IMR-90 (cell line): ENCODE measurements around the gene LYZ. TPM values are rescaled to one million over a fixed set of nuclear protein-coding genes. Genes with fewer than 3 reads are reported as not detected.

ENCODE experiments used
- ATAC-seq: fragments of 200-7000 bp; cut with Tn5 transposase; 2 replicates; pipeline ENCODE4 v1.9.1; 2020; ENCODE audit warnings: low read depth, mild to moderate bottlenecking, moderate library complexity
- BruUV-seq: library from RNA; stranded (reverse); fragments of 400-500 nt; replicated peaks from 2 replicates; lab custom pipeline; 2021; lab: Mats Ljungman, UMichigan
- CTCF ChIA-PET: fragments of 300-600 bp; formaldehyde crosslinking; extraction: SDS; loops from one replicate; lab custom pipeline; 2021; ENCODE audit warnings: antibody characterized with exemption; lab: Yijun Ruan, JAX
- POLR2A ChIA-PET: fragments of 300-600 bp; sonication (Branson Sonifier 250); formaldehyde crosslinking; loops from one replicate; lab custom pipeline; 2022; ENCODE audit warnings: antibody characterized with exemption; ENCODE audit not compliant: unreplicated experiment; lab: Charles Lee
- DNase-seq: peaks from one replicate; pipeline ENCODE4 v3.0.0; 2013
- H2AFZ ChIP-seq: replicated peaks from 2 replicates; pipeline ENCODE3; 2013; ENCODE audit warnings: low read length, mild to moderate bottlenecking; ENCODE audit not compliant: poor library complexity
- H2AK5ac ChIP-seq: 2 replicates; pipeline ENCODE4 v1.6.1; 2013; ENCODE audit warnings: low read depth, low read length, inconsistent platforms
- H2AK9ac ChIP-seq: replicated peaks from 2 replicates; pipeline ENCODE3; 2013; ENCODE audit warnings: mild to moderate bottlenecking, low read depth, low read length, moderate library complexity; ENCODE audit not compliant: poor library complexity
- H2BK120ac ChIP-seq: 2 replicates; pipeline ENCODE4 v1.6.1; 2013; ENCODE audit warnings: low read depth, low read length, inconsistent platforms
- H2BK15ac ChIP-seq: 3 replicates; pipeline ENCODE4 v1.6.1; 2013; ENCODE audit warnings: low read depth, low read length, inconsistent platforms
- H2BK20ac ChIP-seq: 2 replicates; pipeline ENCODE4 v1.6.1; 2013; ENCODE audit warnings: low read depth, mild to moderate bottlenecking, inconsistent platforms, low read length, moderate library complexity
- H2BK5ac ChIP-seq: 2 replicates; pipeline ENCODE4 v1.6.1; 2013; ENCODE audit warnings: mild to moderate bottlenecking, low read depth, low read length, inconsistent platforms; ENCODE audit not compliant: poor library complexity, severe bottlenecking
- H3K14ac ChIP-seq: replicated peaks from 2 replicates; pipeline ENCODE4 v1.6.1; 2013; ENCODE audit warnings: low read depth, low read length, inconsistent platforms
- H3K18ac ChIP-seq: 2 replicates; pipeline ENCODE4 v1.6.1; 2013; ENCODE audit warnings: low read depth, low read length, control low read depth
- H3K23ac ChIP-seq: 2 replicates; pipeline ENCODE4 v1.6.1; 2013; ENCODE audit warnings: low read depth, low read length, inconsistent platforms
- H3K27ac ChIP-seq: 2 replicates; pipeline ENCODE4 v1.5.1; 2013; ENCODE audit warnings: mild to moderate bottlenecking, control low read depth, low read length; ENCODE audit not compliant: insufficient read depth
- H3K27me3 ChIP-seq: 2 replicates; pipeline ENCODE4 v1.6.1; 2013; ENCODE audit warnings: low read length; ENCODE audit not compliant: control insufficient read depth, insufficient read depth
- H3K36me3 ChIP-seq: 2 replicates; pipeline ENCODE4 v1.6.1; 2013; ENCODE audit warnings: low read length, mixed read lengths; ENCODE audit not compliant: control insufficient read depth, insufficient read depth
- H3K4ac ChIP-seq: 2 replicates; pipeline ENCODE4 v1.6.1; 2013; ENCODE audit warnings: low read depth, low read length, inconsistent platforms
- H3K4me1 ChIP-seq: 2 replicates; pipeline ENCODE4 v1.6.1; 2013; ENCODE audit warnings: low read length, mixed read lengths; ENCODE audit not compliant: control insufficient read depth, insufficient read depth
- H3K4me2 ChIP-seq: 2 replicates; pipeline ENCODE4 v1.6.1; 2013; ENCODE audit warnings: low read depth, mild to moderate bottlenecking, control low read depth, low read length, moderate library complexity
- H3K4me3 ChIP-seq: 2 replicates; pipeline ENCODE4 v1.5.1; 2013; ENCODE audit warnings: low read depth, mild to moderate bottlenecking, control low read depth, low read length, moderate library complexity; ENCODE audit not compliant: insufficient read depth
- H3K56ac ChIP-seq: 2 replicates; pipeline ENCODE4 v1.6.1; 2013; ENCODE audit warnings: low read length, inconsistent platforms; ENCODE audit not compliant: insufficient read depth; ENCODE audit errors: extremely low read depth
- H3K79me1 ChIP-seq, 2 experiments: 2 replicates each; pipeline ENCODE4 v1.6.1; 2013; ENCODE audit warnings: low read length in 2 of 2, inconsistent platforms in 1 of 2, low read depth in 1 of 2
- H3K9ac ChIP-seq: 2 replicates; pipeline ENCODE4 v1.6.1; 2013; ENCODE audit warnings: low read depth, low read length, control low read depth
- H3K9me1 ChIP-seq: 2 replicates; pipeline ENCODE4 v1.6.1; 2013; ENCODE audit warnings: low read length, inconsistent platforms; ENCODE audit not compliant: insufficient read depth
- H3K9me3 ChIP-seq: 2 replicates; pipeline ENCODE4 v1.6.1; 2013; ENCODE audit warnings: low read length; ENCODE audit not compliant: control insufficient read depth, insufficient read depth
- H4K20me1 ChIP-seq: 2 replicates; pipeline ENCODE4 v1.6.1; 2013; ENCODE audit warnings: low read length, inconsistent platforms; ENCODE audit not compliant: insufficient read depth
- H4K5ac ChIP-seq: 2 replicates; pipeline ENCODE4 v1.6.1; 2013; ENCODE audit warnings: mild to moderate bottlenecking, low read depth, low read length, control low read depth
- H4K8ac ChIP-seq, 2 experiments: 2 replicates each; pipeline ENCODE4 v1.6.1; 2013; ENCODE audit warnings: low read depth in 2 of 2, low read length in 2 of 2, control low read depth in 1 of 2, inconsistent platforms in 1 of 2
- H4K91ac ChIP-seq: 2 replicates; pipeline ENCODE4 v1.6.1; 2013; ENCODE audit warnings: low read depth, low read length, inconsistent platforms; ENCODE audit not compliant: insufficient read depth
- SMC3 ChIP-seq: fragments of 150-350 bp; IDR thresholded peaks from 2 replicates; pipeline ENCODE4 v1.6.1; 2016; ENCODE audit warnings: low read depth, mild to moderate bottlenecking, antibody characterized with exemption, low read length, moderate library complexity
- WGBS, 2 experiments: methylation state at CpG; one replicate each; pipeline versions ENCODE4 v1.1.5 to v1.1.7; 2013; ENCODE audit warnings: missing lambda C conversion rate in 2 of 2; ENCODE audit not compliant: insufficient read length in 1 of 2; ENCODE audit errors: extremely low coverage in 2 of 2; 5-methylcytosine and 5-hydroxymethylcytosine counted together
- dilution Hi-C: fragments of 300-500 bp; cut with HindIII; formaldehyde crosslinking; loops from one replicate; pipeline ENCODE4 v1.14.3; 2018; ENCODE audit warnings: low sequenced_read_pairs; ENCODE audit not compliant: unreplicated experiment
- in situ Hi-C: fragments of 300-500 bp; cut with MboI; formaldehyde crosslinking; loops from 3 replicates; pipeline ENCODE4 v1.14.3; 2019; ENCODE audit warnings: low sequenced_read_pairs, inconsistent platforms, mixed read lengths
- intact Hi-C: fragments of 100-400 bp; cut with micrococcal nuclease; formaldehyde crosslinking; loops from 2 replicates; pipeline ENCODE4 v1.10.0; 2022
- polyA plus RNA-seq, 3 experiments: library from polyadenylated mRNA; depleted of rRNA; stranded (reverse); fragments of >200 nt; gene quantifications; 2 replicates each; pipeline ENCODE4 v1.2.3, GENCODE V29; 2012; ENCODE audit warnings: low replicate concordance in 1 of 3
- total RNA-seq: library from RNA; depleted of rRNA; stranded (reverse); fragments of >200 nt; gene quantifications from 2 replicates; pipeline ENCODE4 v1.2.3, GENCODE V29; 2012

Gene LYZ
- total and polyA plus RNA-seq, 2 of the 4 experiments (the other 2 are of a cell fraction), result not detected

DNA sequence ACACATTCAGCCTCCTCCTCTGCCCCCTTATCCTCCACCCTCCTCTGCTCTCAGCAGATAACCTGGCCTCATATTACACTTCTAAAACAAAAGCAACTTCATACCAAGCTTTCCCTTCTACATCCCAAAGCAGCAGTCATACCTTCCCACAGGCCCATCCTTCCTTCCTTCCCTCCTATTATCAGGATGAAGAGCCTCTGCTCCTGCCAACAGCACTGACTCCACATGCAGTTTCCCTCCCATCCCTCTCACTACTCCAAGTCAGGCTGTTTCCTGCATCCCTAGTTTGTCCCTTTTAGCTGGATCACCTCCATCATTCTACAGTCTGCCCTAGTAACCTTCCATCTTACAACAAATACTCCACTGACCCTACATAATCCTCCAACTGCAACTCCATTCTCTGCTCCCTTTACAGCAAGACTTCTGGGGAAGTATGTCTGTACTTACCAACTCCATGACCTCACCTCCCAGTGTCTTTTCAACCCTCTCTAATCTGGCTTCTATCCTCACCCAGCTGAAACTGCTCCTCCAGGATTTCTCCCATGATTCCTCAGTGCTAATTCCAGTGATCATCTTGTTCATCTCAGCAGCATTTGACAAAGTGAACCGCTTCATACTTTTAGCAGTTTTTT lies 6.5 kb downstream of the LYZ start:
- TF ChIP-seq SMC3, result no peak
- Histone ChIP-seq H3K27me3 (0 out of 2 replicates have a peak, but pooled peaks cover 3% of the 10 kb centered on the region), H3K18ac (no peak overlapping the region), H2AK9ac (no peak overlapping the region), H3K4ac (no peak overlapping the region), H2BK15ac (no peak overlapping the region), H4K20me1 (no peaks in the 10 kb centered on the region), H2BK120ac (no peak overlapping the region), H3K4me2 (no peak overlapping the region), H3K9ac (no peak overlapping the region), H2AK5ac (no peak overlapping the region), H2BK5ac (no peak overlapping the region), H3K27ac (no peak overlapping the region), H3K23ac (no peak overlapping the region), H4K8ac (no peak overlapping the region), H3K4me1 (no peaks in the 10 kb centered on the region), H3K9me3 (no peaks in the 10 kb centered on the region), H4K5ac (no peak overlapping the region), H4K91ac (no peak overlapping the region), H2AFZ (no peak overlapping the region), H3K79me1 (no peaks in the 10 kb centered on the region), H3K56ac (no peak overlapping the region), H3K4me3 (no peak overlapping the region), H3K36me3 (no peaks in the 10 kb centered on the region), H2BK20ac (no peak overlapping the region), H3K9me1 (no peaks in the 10 kb centered on the region), H3K14ac (no peak overlapping the region)
- no CpG with 5 or more reads among the region's 1 CpG for WGBS, 2 experiments
- no TSS peak for BruUV-seq
- ATAC-seq (no peak), DNase-seq (no peak)
- CTCF ChIA-PET, result no interaction called here
- in situ Hi-C loops, result no loop called here
- intact Hi-C loops, result loop anchor here (10.0 kb wide), 1 partner anchor 380 kb away; the partner anchor contains the start of gene RAB3IP
- POLR2A ChIA-PET, result no interaction called here
- dilution Hi-C loops, result no loop called here
